HCT116 (cell line): ENCODE results near the gene TMEM44. TPM values are rescaled to one million over a fixed set of nuclear protein-coding genes. Genes with fewer than 3 reads are reported as not detected.
A peak's percentile ranks its signal among the peaks of the same experiment; 100 is the strongest.

ENCODE experiments used
- ATAC-seq: fragments of 200-7000 bp; cut with Tn5 transposase; 2 replicates; pipeline ENCODE4 v1.9.1; 2020; ENCODE audit warnings: mild to moderate bottlenecking, moderate library complexity
- BruUV-seq: library from RNA; stranded (reverse); fragments of 400-500 nt; replicated peaks from 2 replicates; lab custom pipeline; 2021; lab: Mats Ljungman, UMichigan
- CTCF ChIA-PET: fragments of 300-600 bp; sonication (Branson Sonifier 250); formaldehyde crosslinking; loops from one replicate; lab custom pipeline; 2021; ENCODE audit warnings: antibody characterized with exemption; lab: Charles Lee
- POLR2A ChIA-PET: fragments of 300-600, 350-600 bp; sonication (Branson Sonifier 250); formaldehyde crosslinking; loops from one replicate; lab custom pipeline; 2021; ENCODE audit warnings: antibody characterized with exemption; lab: Charles Lee
- RAD21 ChIA-PET, 2 experiments: fragments of 300-600 bp; sonication (Branson Sonifier 250); formaldehyde crosslinking; loops; one replicate each; lab custom pipeline; 2023; ENCODE audit warnings: low total read pairs in 2 of 2; ENCODE audit not compliant: uncharacterized antibody in 2 of 2, unreplicated experiment in 2 of 2, low non-redundant PET in 1 of 2; lab: Charles Lee
- DNase-seq: peaks from one replicate; pipeline ENCODE4 v3.0.0-alpha.2; 2010; ENCODE audit warnings: low read depth, low spot score
- H2AFZ ChIP-seq: fragments of 200-600 bp; shearing (Covaris generic), sonication (generic); 2 replicates; pipeline ENCODE4 v1.6.1; 2017; ENCODE audit warnings: low read depth, mixed run types, mixed read lengths, antibody characterized with exemption, low read length; ENCODE audit not compliant: poor library complexity, severe bottlenecking
- H3K27ac ChIP-seq: 2 replicates; pipeline ENCODE4 v1.5.1; 2012; ENCODE audit warnings: low read depth, low read length
- H3K27me3 ChIP-seq: fragments of 200-600 bp; sonication (generic); 2 replicates; pipeline ENCODE4 v1.6.1; 2016; ENCODE audit warnings: mixed run types, low read length, mixed read lengths; ENCODE audit not compliant: insufficient read depth
- H3K36me3 ChIP-seq, 2 experiments: fragments of 200-500 bp in 1 of 2; fragments of 200-600 bp in 1 of 2; sonication (Bioruptor generic) in 1 of 2; sonication (generic) in 1 of 2; 2 replicates each; pipeline versions ENCODE4 v1.5.1 to v1.6.1; 2014 to 2016; ENCODE audit warnings: low read length in 2 of 2, inconsistent platforms in 1 of 2, mixed read lengths in 1 of 2, mixed run types in 1 of 2; ENCODE audit not compliant: insufficient read depth in 2 of 2, control insufficient read depth in 1 of 2
- H3K4me1 ChIP-seq, 2 experiments: fragments of 200-600 bp in 1 of 2; sonication (generic) in 1 of 2; 2 replicates each; pipeline versions ENCODE4 v1.5.1 to v1.6.1; 2012 to 2017; ENCODE audit warnings: low read length in 2 of 2, inconsistent platforms in 1 of 2, mild to moderate bottlenecking in 1 of 2, mixed read lengths in 1 of 2, mixed run types in 1 of 2, moderate library complexity in 1 of 2; ENCODE audit not compliant: insufficient read depth in 2 of 2, control insufficient read depth in 1 of 2
- H3K4me2 ChIP-seq: fragments of 200-600 bp; sonication (generic); 2 replicates; pipeline ENCODE4 v1.6.1; 2017; ENCODE audit warnings: mixed run types, low read length, mixed read lengths
- H3K4me3 ChIP-seq, 2 experiments: fragments of 200-600 bp in 1 of 2; sonication (generic) in 1 of 2; replicated peaks in 1 of 2; 2 replicates each; pipeline ENCODE4 v1.5.1; 2011 to 2016; ENCODE audit warnings: low read length in 2 of 2, control low read depth in 1 of 2, low read depth in 1 of 2, mild to moderate bottlenecking in 1 of 2, mixed read lengths in 1 of 2, mixed run types in 1 of 2
- H3K79me2 ChIP-seq: fragments of 200-600 bp; sonication (generic); 2 replicates; pipeline ENCODE4 v1.6.1; 2017; ENCODE audit warnings: mild to moderate bottlenecking, mixed run types, low read length, moderate library complexity, mixed read lengths; ENCODE audit not compliant: insufficient read depth
- H3K9ac ChIP-seq: fragments of 200-600 bp; sonication (generic); 2 replicates; pipeline ENCODE4 v1.6.1; 2016; ENCODE audit warnings: low read length, mixed read lengths
- H3K9me2 ChIP-seq: fragments of 200-600 bp; sonication (generic), shearing (Covaris generic); 2 replicates; pipeline ENCODE4 v1.6.1; 2017; ENCODE audit warnings: mixed run types, mild to moderate bottlenecking, moderate library complexity; ENCODE audit not compliant: insufficient read depth
- H3K9me3 ChIP-seq, 2 experiments: fragments of 200-500 bp in 1 of 2; fragments of 200-600 bp in 1 of 2; sonication (Bioruptor generic) in 1 of 2; sonication (generic) in 1 of 2; 2 replicates each; pipeline ENCODE4 v1.6.1; 2014 to 2017; ENCODE audit warnings: low read length in 2 of 2, mixed read lengths in 2 of 2, inconsistent platforms in 1 of 2, low read depth in 1 of 2, mild to moderate bottlenecking in 1 of 2, mixed run types in 1 of 2, moderate library complexity in 1 of 2; ENCODE audit not compliant: control insufficient read depth in 1 of 2, insufficient read depth in 1 of 2
- H4K20me1 ChIP-seq: fragments of 200-600 bp; sonication (generic), shearing (Covaris generic); 2 replicates; pipeline ENCODE4 v1.6.1; 2017; ENCODE audit warnings: mixed run types, mild to moderate bottlenecking, moderate library complexity; ENCODE audit not compliant: insufficient read depth
- ELF1 ChIP-seq: IDR thresholded peaks from 2 replicates; pipeline ENCODE4 v1.6.1; 2012; ENCODE audit warnings: low read depth, borderline replicate concordance
- SIN3A ChIP-seq: IDR thresholded peaks from 2 replicates; pipeline ENCODE4 v1.6.1; 2012; ENCODE audit warnings: low read depth
- SRF ChIP-seq: IDR thresholded peaks from 2 replicates; pipeline ENCODE4 v1.6.1; 2012; ENCODE audit warnings: low read depth
- ZFX ChIP-seq: fragments of 450-650 bp; IDR thresholded peaks from 2 replicates; pipeline ENCODE4 v1.6.1; 2017
- intact Hi-C: fragments of 100-400 bp; cut with micrococcal nuclease; formaldehyde crosslinking; loops from 2 replicates; pipeline ENCODE4 v1.10.0; 2022
- total RNA-seq: library from RNA; stranded (reverse); gene quantifications from one replicate; pipeline ENCODE4 v1.2.1, GENCODE V29; 2021; ENCODE audit not compliant: unreplicated experiment
- TF ChIP-seq, protein P1 (sequence below): IDR thresholded peaks from 2 replicates; pipeline ENCODE4 v1.6.1; 2012; ENCODE audit warnings: low read depth

Gene TMEM44
- total RNA-seq, 1 experiment from 2014 or later, result 30.3 TPM

DNA sequence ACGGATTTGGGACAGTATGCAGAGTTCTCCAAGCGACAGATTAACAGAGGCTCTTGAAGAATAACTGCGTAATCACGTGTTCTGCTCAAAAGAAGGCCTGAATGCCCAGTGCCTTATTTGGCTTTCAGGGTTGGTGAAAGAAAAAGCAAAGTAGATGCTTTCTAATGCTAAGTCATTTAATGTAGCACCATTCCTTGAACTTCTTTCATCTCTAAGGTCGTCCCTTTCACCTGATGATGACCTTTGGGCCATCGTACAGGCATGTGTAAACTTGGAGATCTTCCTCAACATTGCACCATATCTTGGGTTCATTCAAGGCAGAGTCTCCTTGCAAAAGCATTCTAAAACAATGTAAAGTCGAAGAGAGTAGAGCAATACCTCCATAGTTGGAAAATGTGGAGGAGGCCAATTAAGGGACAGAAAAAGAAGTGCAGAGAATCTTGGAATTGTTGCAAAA lies 48.9 kb downstream of the TMEM44 start:
- Histone ChIP-seq H3K27ac (peak overlapping the region; percentile 61), H3K27me3 (no peaks in the 10 kb centered on the region), H4K20me1 (no peaks in the 10 kb centered on the region), H3K79me2 (peaks cover 13% of the 10 kb centered on the region), H3K9me3 (no peaks in the 10 kb centered on the region), H3K4me3 (peak overlapping the region; percentile 73 to 94), H3K4me2 (peak overlapping the region; percentile 89), H3K36me3 (no peaks in the 10 kb centered on the region), H3K9ac (peak overlapping the region; percentile 89), H3K4me1 (peaks cover 3 to 15% of the 10 kb centered on the region in 2 experiments; a peak in 3 of 4 replicates), H2AFZ (no peak overlapping the region), H3K9me2 (no peaks in the 10 kb centered on the region)
- CTCF ChIA-PET, result interaction anchor here (2.1 kb wide), 1 partner anchor 10 kb away, joined by 11 read pairs; no protein-coding TSS in a partner anchor
- POLR2A ChIA-PET, result no interaction called here
- TSS peak; percentile 68 for BruUV-seq
- ATAC-seq (0 out of 2 replicates have a peak, but pooled peaks have one; percentile 4), DNase-seq (no peak)
- intact Hi-C loops, result no loop called here
- TF ChIP-seq SIN3A (no peak), ELF1 (no peak), ZFX (peak; percentile 26; the same call in 1 of the 2 replicates), SRF (peak; percentile 76)
- TF ChIP-seq, protein P1, sequence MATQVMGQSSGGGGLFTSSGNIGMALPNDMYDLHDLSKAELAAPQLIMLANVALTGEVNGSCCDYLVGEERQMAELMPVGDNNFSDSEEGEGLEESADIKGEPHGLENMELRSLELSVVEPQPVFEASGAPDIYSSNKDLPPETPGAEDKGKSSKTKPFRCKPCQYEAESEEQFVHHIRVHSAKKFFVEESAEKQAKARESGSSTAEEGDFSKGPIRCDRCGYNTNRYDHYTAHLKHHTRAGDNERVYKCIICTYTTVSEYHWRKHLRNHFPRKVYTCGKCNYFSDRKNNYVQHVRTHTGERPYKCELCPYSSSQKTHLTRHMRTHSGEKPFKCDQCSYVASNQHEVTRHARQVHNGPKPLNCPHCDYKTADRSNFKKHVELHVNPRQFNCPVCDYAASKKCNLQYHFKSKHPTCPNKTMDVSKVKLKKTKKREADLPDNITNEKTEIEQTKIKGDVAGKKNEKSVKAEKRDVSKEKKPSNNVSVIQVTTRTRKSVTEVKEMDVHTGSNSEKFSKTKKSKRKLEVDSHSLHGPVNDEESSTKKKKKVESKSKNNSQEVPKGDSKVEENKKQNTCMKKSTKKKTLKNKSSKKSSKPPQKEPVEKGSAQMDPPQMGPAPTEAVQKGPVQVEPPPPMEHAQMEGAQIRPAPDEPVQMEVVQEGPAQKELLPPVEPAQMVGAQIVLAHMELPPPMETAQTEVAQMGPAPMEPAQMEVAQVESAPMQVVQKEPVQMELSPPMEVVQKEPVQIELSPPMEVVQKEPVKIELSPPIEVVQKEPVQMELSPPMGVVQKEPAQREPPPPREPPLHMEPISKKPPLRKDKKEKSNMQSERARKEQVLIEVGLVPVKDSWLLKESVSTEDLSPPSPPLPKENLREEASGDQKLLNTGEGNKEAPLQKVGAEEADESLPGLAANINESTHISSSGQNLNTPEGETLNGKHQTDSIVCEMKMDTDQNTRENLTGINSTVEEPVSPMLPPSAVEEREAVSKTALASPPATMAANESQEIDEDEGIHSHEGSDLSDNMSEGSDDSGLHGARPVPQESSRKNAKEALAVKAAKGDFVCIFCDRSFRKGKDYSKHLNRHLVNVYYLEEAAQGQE, result no peak
- RAD21 ChIA-PET, result interaction anchor here in 1 of 2 experiments (1.0 to 1.2 kb wide), 2 partner anchors 9 to 113 kb away, joined by 3 to 4 read pairs; no protein-coding TSS in a partner anchor
